ENCODE measurements around the gene RHOXF1. TPM values are rescaled to one million over a fixed set of nuclear protein-coding genes. Genes with fewer than 3 reads are reported as not detected.

Gene RHOXF1
- total RNA-seq, 1 experiment from 2014 or later: not detected

Other genes starting within 250 kb of the RHOXF1 start
- gene RNF113A, start 244.2 kb downstream of the RHOXF1 start, total RNA-seq (2021): 15.2 and 18.1 TPM in 2 replicates
- 111 and 123 TPM in 2 replicates for gene NDUFA1, start 244.1 kb downstream of the RHOXF1 start, total RNA-seq (2021)
- gene AKAP14, start 220.0 kb downstream of the RHOXF1 start, total RNA-seq (2021): not detected in 2 replicates
- 9.3 and 11.8 TPM in 2 replicates for gene NKAP, start 172.2 kb downstream of the RHOXF1 start, total RNA-seq (2021)
- not detected in 2 replicates for gene RHOXF2B, start 38.2 kb downstream of the RHOXF1 start, total RNA-seq (2021)
- not detected in 2 replicates for gene RHOXF2, start 42.7 kb upstream of the RHOXF1 start, total RNA-seq (2021)
- 16.4 and 18.2 TPM in 2 replicates for gene ZBTB33, start 134.9 kb upstream of the RHOXF1 start, total RNA-seq (2021)
- gene TMEM255A, start 195.5 kb upstream of the RHOXF1 start, total RNA-seq (2021): 0.56 and 0.79 TPM in 2 replicates
- gene ATP1B4, start 246.2 kb upstream of the RHOXF1 start, total RNA-seq (2021): not detected in 2 replicates